ENCODE data around the gene SORCS1. TPM values are rescaled to one million over a fixed set of nuclear protein-coding genes. Genes with fewer than 3 reads are reported as not detected.

SORCS1 gene
- total RNA-seq, 1 donor from 2014 or later: not detected

- no peak for DNase-seq (ENCODE audit: low read depth in 2 of 2)
These were observed 264.4 kb downstream of the SORCS1 start for GRCh38 chr10:106900016-106900652.

DNA sequence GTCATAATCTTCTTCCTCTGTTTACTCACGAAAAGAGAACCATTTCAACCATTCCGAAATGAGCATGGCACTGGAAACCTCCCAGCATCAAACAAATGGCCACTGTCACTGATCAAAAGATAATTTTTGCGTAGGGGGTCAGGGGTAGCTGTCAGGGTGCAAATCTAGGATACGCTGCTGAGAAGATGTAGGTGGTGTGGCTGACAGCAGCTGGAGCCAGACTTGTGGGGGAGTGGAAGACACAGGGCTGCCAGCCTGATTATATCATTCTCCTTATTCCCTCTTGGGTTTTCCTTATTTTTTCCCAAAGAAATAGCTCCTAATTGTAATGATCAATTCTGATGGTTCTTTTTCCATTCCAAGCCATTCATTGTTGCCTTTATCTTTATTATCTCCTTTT is 266.1 kb downstream of the SORCS1 start:
- no peak for DNase-seq (ENCODE audit: low read depth in 2 of 2)

- no peak for DNase-seq (ENCODE audit: low read depth in 2 of 2)
These were observed 266.8 kb downstream of the SORCS1 start for GRCh38 chr10:106897719-106898118.

GRCh38 chr10:106894692-106895091 is 269.8 kb downstream of the SORCS1 start:
- no peak for DNase-seq (ENCODE audit: low read depth in 2 of 2)

DNA sequence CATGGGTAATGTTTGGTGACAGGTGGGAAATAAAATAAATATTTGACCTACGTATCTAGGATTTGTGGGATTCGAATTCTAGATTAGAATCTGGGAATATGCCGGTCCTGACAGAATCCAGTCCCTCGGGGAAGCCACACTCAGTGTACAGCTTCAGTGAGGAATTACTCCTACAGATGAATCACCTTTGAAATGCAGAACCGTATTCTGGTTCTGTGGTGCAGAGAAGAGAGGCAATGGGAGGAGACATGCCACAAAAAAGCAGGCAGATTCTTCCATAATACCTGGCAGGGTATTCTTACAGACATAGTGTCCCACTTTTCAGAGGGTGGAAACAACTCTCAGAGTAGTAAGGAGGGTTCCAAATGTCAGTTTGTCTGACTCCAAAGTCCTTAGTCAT is 286.9 kb downstream of the SORCS1 start:
- DNase-seq (ENCODE audit: low read depth in 2 of 2): no peak

- no peak for DNase-seq (ENCODE audit: low read depth in 2 of 2)
These were observed 290.0 kb downstream of the SORCS1 start for GRCh38 chr10:106874604-106874889.

DNA sequence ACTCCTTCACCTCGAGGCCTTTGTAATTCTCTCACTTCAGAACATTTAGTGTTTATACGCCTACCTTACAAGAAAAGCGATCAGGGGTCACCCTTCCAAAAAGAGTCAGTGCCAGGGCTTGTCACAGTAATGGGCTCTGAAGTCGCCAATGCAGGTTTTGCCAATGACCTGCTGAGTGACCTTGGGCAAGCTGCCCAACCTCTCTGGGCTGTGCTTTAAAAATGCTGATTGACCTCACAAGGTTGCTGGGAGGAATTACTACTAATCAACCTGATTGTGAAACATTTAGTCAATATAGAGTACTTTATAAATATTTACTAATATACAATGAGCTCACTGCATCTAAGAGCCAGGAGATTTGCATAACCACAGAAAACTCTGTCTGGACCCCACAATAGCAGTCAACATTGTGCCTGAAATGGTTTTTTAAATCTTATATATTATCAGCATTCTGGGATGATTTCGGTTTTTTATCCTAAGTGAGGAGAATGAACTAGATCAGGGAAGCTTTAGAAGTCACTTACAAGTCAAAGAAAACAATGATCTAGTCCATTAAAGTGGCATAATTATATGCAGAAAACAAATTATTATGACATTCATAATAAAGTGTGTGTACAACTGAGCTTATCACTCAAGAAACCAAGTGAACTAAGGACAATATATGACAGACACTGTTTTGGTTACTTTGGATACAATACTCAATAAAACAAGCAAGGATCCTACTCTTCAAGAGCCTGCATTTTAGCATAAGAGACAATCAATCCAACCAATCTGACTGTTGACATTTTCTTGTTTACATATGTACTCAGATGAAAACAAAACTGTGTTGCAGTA is 290.5 kb downstream of the SORCS1 start:
- DNase-seq (ENCODE audit: low read depth in 2 of 2): no peak

- no peak for DNase-seq (ENCODE audit: low read depth in 2 of 2)
These were observed 292.3 kb downstream of the SORCS1 start for GRCh38 chr10:106872176-106872575.

GRCh38 chr10:106866244-106866845 is 298.2 kb downstream of the SORCS1 start:
- no peak for DNase-seq (ENCODE audit: low read depth in 2 of 2)

DNA sequence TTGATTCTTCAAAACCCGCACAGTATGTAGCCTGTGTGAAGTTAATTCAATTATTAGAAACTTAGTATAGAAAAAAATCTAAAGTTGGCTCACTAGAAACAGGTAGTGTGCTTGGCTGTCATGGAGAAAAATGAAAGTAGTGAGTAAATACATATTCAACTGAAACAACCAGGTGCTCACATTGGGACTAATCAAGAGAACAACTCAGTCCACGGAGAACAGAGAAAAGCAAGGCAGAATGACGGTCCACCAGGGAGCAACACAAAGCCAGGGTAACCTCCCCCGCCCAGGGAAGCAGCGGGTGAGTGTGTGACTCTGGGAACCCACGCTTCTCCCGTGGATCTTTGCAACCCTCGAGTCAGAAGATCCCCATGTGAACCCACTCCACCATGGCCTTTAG is 300.5 kb downstream of the SORCS1 start:
- DNase-seq (ENCODE audit: low read depth in 2 of 2): no peak

- DNase-seq (ENCODE audit: low read depth in 2 of 2): no peak
These were observed 301.0 kb downstream of the SORCS1 start for GRCh38 chr10:106863549-106863948.

- DNase-seq (ENCODE audit: low read depth in 2 of 2): no peak
These were observed 304.4 kb downstream of the SORCS1 start for GRCh38 chr10:106859892-106860652.

DNA sequence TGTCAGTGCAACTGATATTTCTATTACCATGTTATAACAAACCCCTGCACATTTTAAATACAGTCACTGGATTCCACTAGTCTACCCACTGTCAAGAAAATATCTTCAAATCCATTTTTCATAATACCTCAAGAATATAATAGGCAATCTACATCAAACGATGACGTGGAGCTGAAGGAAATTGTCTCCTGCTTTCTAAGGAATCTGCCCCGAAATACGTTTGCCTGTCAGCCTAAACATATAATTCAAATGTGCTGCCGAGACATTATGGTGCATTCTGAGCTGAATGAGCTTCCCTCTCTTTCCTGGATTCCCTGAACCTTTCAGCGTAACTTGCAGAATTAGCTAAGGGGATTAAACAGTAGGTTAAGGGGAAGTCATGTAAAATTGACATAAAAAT is 306.8 kb downstream of the SORCS1 start:
- DNase-seq (ENCODE audit: low read depth in 2 of 2): no peak

GRCh38 chr10:106857213-106857612 is 307.3 kb downstream of the SORCS1 start:
- no peak for DNase-seq (ENCODE audit: low read depth in 2 of 2)

GRCh38 chr10:106836933-106837663 is 327.4 kb downstream of the SORCS1 start:
- no peak for DNase-seq (ENCODE audit: low read depth in 2 of 2)

DNA sequence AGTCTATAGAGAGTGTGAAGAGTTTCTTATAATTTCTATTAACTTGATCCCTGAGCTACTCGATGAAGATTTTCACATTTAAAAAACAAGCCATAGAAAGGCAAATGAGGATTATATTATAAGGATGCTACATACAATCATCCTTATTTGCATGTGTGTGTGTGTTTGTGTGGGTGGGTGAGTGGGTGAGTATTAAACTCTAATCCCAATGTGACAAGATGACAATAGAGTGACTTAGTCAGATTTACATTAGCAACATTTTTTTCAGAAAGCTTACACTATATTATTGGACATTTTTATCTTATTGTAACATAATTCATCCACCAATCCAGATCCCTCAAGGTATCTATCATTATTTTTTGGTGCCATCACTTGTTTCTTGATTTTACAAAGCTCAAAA is 331.7 kb downstream of the SORCS1 start:
- DNase-seq (ENCODE audit: low read depth in 2 of 2): no peak

DNA sequence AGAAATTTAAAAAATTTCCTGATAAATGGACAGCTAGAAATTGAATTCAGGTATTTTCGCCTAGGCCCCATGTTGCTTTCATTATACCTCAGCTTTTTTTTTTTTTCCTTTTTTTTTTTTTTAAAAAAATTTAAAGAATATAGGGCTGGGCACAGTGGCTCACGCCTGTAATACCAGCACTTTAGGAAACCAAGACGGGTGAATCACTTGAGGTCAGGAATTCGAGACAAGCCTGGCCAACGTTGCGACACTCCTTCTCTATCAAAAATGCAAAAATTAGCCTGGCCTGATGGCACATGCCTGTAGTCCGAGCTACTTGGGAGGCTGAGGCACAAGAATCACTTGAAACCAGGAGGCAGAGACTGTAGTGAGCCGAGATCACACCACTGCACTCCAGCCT is 334.0 kb downstream of the SORCS1 start:
- no peak for DNase-seq (ENCODE audit: low read depth in 2 of 2)

DNA sequence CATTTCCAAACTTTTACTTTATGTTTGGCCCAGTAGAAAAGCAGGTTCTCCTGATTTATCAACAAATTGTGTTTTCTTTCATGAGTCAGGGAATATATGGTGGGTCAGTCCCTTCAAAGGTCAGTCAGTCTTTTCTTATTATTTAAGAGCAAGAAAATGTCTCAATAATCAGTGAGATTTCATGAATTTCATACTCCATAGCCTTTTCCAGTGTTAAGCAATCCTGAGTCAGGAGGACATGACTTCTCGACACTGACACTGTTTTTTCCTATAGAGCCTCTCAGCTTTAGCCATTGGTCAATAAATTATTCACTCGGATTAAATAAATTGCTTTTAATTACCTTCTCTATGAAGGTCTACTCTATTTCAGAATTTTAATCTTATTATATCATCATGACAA is 334.5 kb downstream of the SORCS1 start:
- DNase-seq (ENCODE audit: low read depth in 2 of 2): no peak

DNA sequence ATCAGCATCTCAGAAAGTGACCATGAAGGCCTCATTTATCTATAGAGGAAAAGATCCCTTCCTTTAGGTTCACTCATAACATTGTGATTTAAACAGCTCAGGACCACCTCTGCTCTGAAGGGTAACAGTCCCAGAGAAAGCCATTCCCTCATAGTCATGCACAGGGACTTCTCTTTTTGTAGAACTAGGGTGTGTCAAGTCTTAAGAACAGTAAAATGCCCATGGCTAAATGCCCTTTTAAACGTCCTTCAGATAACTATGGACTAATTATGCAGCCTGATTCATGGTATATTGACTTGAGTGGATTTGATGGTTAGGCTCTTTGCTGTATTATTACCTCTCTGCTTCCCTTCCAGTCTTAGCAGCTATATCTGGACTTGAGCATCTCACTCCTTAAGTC is 337.8 kb downstream of the SORCS1 start:
- DNase-seq (ENCODE audit: low read depth in 2 of 2): no peak

- no peak for DNase-seq (ENCODE audit: low read depth in 2 of 2)
These were observed 338.7 kb downstream of the SORCS1 start for GRCh38 chr10:106825576-106826364.

DNA sequence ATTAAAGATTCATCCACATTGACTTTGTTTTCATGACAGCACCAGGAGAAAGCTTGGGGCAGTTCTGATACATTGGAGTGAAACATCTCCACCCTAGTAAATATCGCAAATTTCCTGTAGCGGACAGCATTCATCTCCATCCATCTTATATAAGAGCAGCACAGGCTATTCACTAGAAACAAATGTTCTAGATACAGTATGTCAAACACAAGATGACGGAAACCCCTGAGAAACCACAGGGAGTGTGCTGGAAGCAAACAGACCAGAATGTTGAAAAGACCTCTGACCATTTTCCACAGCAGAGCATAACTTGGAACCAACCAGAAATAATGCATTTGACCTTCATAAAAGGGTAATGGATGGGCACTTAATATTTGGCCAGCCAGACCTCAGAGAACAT is 343.9 kb downstream of the SORCS1 start:
- no peak for DNase-seq (ENCODE audit: low read depth in 2 of 2)

All from dermis microvascular lymphatic vessel endothelial cell (primary cell).